WTC11 (cell line): ENCODE data around the gene GJD4. TPM values are rescaled to one million over a fixed set of nuclear protein-coding genes. Genes with fewer than 3 reads are reported as not detected.

ENCODE experiments used
- ATAC-seq: fragments of 200-7000 bp; cut with Tn5 transposase; 2 replicates; pipeline ENCODE4 v1.10.0; 2021; ENCODE audit warnings: mild to moderate bottlenecking, moderate library complexity
- CTCF ChIA-PET: fragments of 300-600 bp; sonication (Branson Sonifier 250); formaldehyde crosslinking; loops from one replicate; lab custom pipeline; 2021; ENCODE audit warnings: antibody characterized with exemption; lab: Charles Lee
- POLR2A ChIA-PET: fragments of 350-600 bp; sonication (Branson Sonifier 250); formaldehyde crosslinking; loops from one replicate; lab custom pipeline; 2021; ENCODE audit warnings: antibody characterized with exemption; lab: Charles Lee
- DNase-seq: peaks from one replicate; pipeline ENCODE4 v3.0.0; 2021; ENCODE audit warnings: low spot score
- H3K27ac Mint-ChIP-seq: 2 replicates; pipeline ENCODE4 v1.8.0; 2021; ENCODE audit warnings: mixed read lengths
- H3K27me3 Mint-ChIP-seq: 2 replicates; pipeline ENCODE4 v1.8.0; 2021; ENCODE audit warnings: low read depth, mild to moderate bottlenecking, moderate library complexity, mixed read lengths
- H3K36me3 Mint-ChIP-seq: 2 replicates; pipeline ENCODE4 v1.8.0; 2021; ENCODE audit warnings: mixed read lengths
- H3K4me1 Mint-ChIP-seq: 2 replicates; pipeline ENCODE4 v1.8.0; 2022; ENCODE audit warnings: mixed read lengths
- H3K4me3 Mint-ChIP-seq: 2 replicates; pipeline ENCODE4 v1.8.0; 2021; ENCODE audit warnings: mild to moderate bottlenecking, moderate library complexity, mixed read lengths
- H3K9me3 Mint-ChIP-seq: 2 replicates; pipeline ENCODE4 v1.8.0; 2021; ENCODE audit warnings: mixed read lengths
- ESRRA ChIP-seq: sonication (generic); formaldehyde crosslinking; IDR thresholded peaks from 2 replicates; pipeline ENCODE4 v1.8.1; 2022; ENCODE audit warnings: mild to moderate bottlenecking, missing genetic modification reagents, borderline replicate concordance
- ETV6 ChIP-seq: sonication (generic); formaldehyde crosslinking; IDR thresholded peaks from 2 replicates; pipeline ENCODE4 v1.8.1; 2022; ENCODE audit warnings: mild to moderate bottlenecking, missing genetic modification reagents
- FOXP1 ChIP-seq: sonication (generic); formaldehyde crosslinking; IDR thresholded peaks from 2 replicates; pipeline ENCODE4 v1.8.0; 2022; ENCODE audit warnings: missing genetic modification reagents, mild to moderate bottlenecking, moderate library complexity, borderline replicate concordance
- HMGA2 ChIP-seq: fragments of 250-450 bp; sonication (Bioruptor Pico); IDR thresholded peaks from 2 replicates; pipeline ENCODE4 v1.4.0; 2021; ENCODE audit warnings: mild to moderate bottlenecking, moderate library complexity
- IRF2 ChIP-seq: sonication (generic); formaldehyde crosslinking; IDR thresholded peaks from 2 replicates; pipeline ENCODE4 v1.8.0; 2022; ENCODE audit warnings: low read depth, missing genetic modification reagents, borderline replicate concordance
- JAZF1 ChIP-seq: fragments of 250-450 bp; sonication (Bioruptor Pico); IDR thresholded peaks from 2 replicates; pipeline ENCODE4 v1.9.0; 2021; ENCODE audit warnings: moderate library complexity, mild to moderate bottlenecking, inconsistent platforms
- JUN ChIP-seq: sonication (generic); formaldehyde crosslinking; IDR thresholded peaks from 2 replicates; pipeline ENCODE4 v1.8.0; 2023; ENCODE audit warnings: mild to moderate bottlenecking, missing genetic modification reagents
- MXD4 ChIP-seq: fragments of 250-450 bp; sonication (Bioruptor Pico); IDR thresholded peaks from 2 replicates; pipeline ENCODE4 v1.8.0; 2021; ENCODE audit warnings: mild to moderate bottlenecking, moderate library complexity, borderline replicate concordance
- MYBL2 ChIP-seq: sonication (generic); formaldehyde crosslinking; IDR thresholded peaks from 2 replicates; pipeline ENCODE4 v1.8.1; 2023; ENCODE audit warnings: mild to moderate bottlenecking, moderate library complexity, missing genetic modification reagents
- NFYB ChIP-seq: sonication (generic); formaldehyde crosslinking; conservative IDR thresholded peaks from 2 replicates; pipeline ENCODE4 v1.8.0; 2022; ENCODE audit warnings: low read depth, missing genetic modification reagents
- ZMAT4 ChIP-seq: fragments of 250-450 bp; sonication (Bioruptor Pico); IDR thresholded peaks from 2 replicates; pipeline ENCODE4 v1.9.0; 2021; ENCODE audit warnings: mild to moderate bottlenecking
- ZNF232 ChIP-seq: sonication (generic); formaldehyde crosslinking; IDR thresholded peaks from 2 replicates; pipeline ENCODE4 v1.8.0; 2022; ENCODE audit warnings: mild to moderate bottlenecking, missing genetic modification reagents
- ZNF416 ChIP-seq: fragments of 250-450 bp; sonication (Bioruptor Pico); IDR thresholded peaks from 2 replicates; pipeline ENCODE4 v1.9.0; 2021; ENCODE audit warnings: mild to moderate bottlenecking, inconsistent platforms
- ZNF512 ChIP-seq: sonication (generic); formaldehyde crosslinking; IDR thresholded peaks from 2 replicates; pipeline ENCODE4 v1.8.1; 2022; ENCODE audit warnings: missing genetic modification reagents, borderline replicate concordance
- ZNF532 ChIP-seq: fragments of 250-450 bp; sonication (Bioruptor Pico); IDR thresholded peaks from 2 replicates; pipeline ENCODE4 v1.9.0; 2021; ENCODE audit warnings: mild to moderate bottlenecking, borderline replicate concordance
- total RNA-seq: library from RNA; stranded (reverse); gene quantifications from 3 replicates; pipeline ENCODE4 v1.2.3, GENCODE V29; 2021
- TF ChIP-seq, protein P1 (sequence below): sonication (generic); formaldehyde crosslinking; IDR thresholded peaks from 2 replicates; pipeline ENCODE4 v1.8.1; 2023; ENCODE audit warnings: mild to moderate bottlenecking, missing genetic modification reagents, moderate library complexity
- TF ChIP-seq, protein P2 (sequence below): sonication (generic); formaldehyde crosslinking; IDR thresholded peaks from 2 replicates; pipeline ENCODE4 v1.8.1; 2023; ENCODE audit warnings: mild to moderate bottlenecking, missing genetic modification reagents
- TF ChIP-seq, protein P3 (sequence below): sonication (generic); formaldehyde crosslinking; IDR thresholded peaks from 2 replicates; pipeline ENCODE4 v1.8.1; 2022; ENCODE audit warnings: mild to moderate bottlenecking, missing genetic modification reagents, moderate library complexity, borderline replicate concordance
- TF ChIP-seq, protein P4 (sequence below): sonication (generic); formaldehyde crosslinking; IDR thresholded peaks from 2 replicates; pipeline ENCODE4 v1.8.1; 2023; ENCODE audit warnings: mild to moderate bottlenecking, moderate library complexity, missing genetic modification reagents
- TF ChIP-seq, protein P5 (sequence below): sonication (generic); formaldehyde crosslinking; IDR thresholded peaks from 2 replicates; pipeline ENCODE4 v1.8.0; 2023; ENCODE audit warnings: mild to moderate bottlenecking, missing genetic modification reagents

The GJD4 gene
- total RNA-seq, 1 experiment from 2014 or later: not detected

DNA sequence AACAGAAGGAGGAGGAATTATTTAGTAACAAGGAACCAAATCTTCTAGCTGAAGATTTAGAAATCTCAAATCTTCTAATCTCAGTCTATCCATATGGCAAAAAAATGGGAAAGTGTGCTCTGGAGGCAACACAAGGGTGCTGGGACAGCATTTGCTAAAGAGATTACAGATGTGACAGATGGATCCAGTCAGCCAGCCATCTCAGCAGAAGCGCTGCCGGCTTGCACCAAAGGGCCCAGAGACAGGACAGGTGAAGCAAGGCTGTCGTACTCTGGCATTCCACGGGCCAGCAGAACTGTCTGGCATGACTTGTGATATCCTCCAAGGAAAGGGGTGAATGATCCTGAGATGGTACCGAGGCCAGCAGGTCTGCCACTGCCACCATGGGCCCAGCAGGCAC is 45.7 kb upstream of the GJD4 start (continued):
- TF ChIP-seq, protein P1, sequence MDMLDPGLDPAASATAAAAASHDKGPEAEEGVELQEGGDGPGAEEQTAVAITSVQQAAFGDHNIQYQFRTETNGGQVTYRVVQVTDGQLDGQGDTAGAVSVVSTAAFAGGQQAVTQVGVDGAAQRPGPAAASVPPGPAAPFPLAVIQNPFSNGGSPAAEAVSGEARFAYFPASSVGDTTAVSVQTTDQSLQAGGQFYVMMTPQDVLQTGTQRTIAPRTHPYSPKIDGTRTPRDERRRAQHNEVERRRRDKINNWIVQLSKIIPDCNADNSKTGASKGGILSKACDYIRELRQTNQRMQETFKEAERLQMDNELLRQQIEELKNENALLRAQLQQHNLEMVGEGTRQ (CRISPR knock-in tag): no peak
- TF ChIP-seq HMGA2: no peak
- TF ChIP-seq NFYB (CRISPR knock-in tag): no peak
- no peak for TF ChIP-seq IRF2
- TF ChIP-seq, all 79 proteins: peak for 0

- ChIA-PET POLR2A (interaction anchor here (0.6 kb wide), 1 partner anchor 56 kb away, joined by 6 read pairs; no protein-coding TSS in a partner anchor), CTCF (interaction anchor here (1.4 to 2.9 kb wide), 5 partner anchors 13 to 183 kb away, joined by 4 to 10 read pairs (median 9); no protein-coding TSS in a partner anchor)
- Mint-ChIP-seq H3K9me3 (no peaks in the 10 kb centered on the region), H3K4me3 (no peak overlapping the region), H3K36me3 (peaks cover 8% of the 10 kb centered on the region), H3K27me3 (no peaks in the 10 kb centered on the region), H3K27ac (no peak overlapping the region), H3K4me1 (peaks cover 8% of the 10 kb centered on the region)
- ATAC-seq (no peak), DNase-seq (no peak)
- no peak for TF ChIP-seq MXD4
- TF ChIP-seq ETV6: no peak
- TF ChIP-seq ZNF532 (CRISPR knock-in tag): no peak
- no peak for TF ChIP-seq ESRRA (CRISPR knock-in tag)
- no peak for TF ChIP-seq ZNF512 (CRISPR knock-in tag)
- TF ChIP-seq, protein P2, sequence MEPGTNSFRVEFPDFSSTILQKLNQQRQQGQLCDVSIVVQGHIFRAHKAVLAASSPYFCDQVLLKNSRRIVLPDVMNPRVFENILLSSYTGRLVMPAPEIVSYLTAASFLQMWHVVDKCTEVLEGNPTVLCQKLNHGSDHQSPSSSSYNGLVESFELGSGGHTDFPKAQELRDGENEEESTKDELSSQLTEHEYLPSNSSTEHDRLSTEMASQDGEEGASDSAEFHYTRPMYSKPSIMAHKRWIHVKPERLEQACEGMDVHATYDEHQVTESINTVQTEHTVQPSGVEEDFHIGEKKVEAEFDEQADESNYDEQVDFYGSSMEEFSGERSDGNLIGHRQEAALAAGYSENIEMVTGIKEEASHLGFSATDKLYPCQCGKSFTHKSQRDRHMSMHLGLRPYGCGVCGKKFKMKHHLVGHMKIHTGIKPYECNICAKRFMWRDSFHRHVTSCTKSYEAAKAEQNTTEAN (CRISPR knock-in tag): no peak
- TF ChIP-seq, protein P3, sequence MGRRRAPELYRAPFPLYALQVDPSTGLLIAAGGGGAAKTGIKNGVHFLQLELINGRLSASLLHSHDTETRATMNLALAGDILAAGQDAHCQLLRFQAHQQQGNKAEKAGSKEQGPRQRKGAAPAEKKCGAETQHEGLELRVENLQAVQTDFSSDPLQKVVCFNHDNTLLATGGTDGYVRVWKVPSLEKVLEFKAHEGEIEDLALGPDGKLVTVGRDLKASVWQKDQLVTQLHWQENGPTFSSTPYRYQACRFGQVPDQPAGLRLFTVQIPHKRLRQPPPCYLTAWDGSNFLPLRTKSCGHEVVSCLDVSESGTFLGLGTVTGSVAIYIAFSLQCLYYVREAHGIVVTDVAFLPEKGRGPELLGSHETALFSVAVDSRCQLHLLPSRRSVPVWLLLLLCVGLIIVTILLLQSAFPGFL: no peak
- TF ChIP-seq JUN: no peak
Observed at GRCh38 chr10:35561715-35562114, 43.4 kb upstream of the GJD4 start.

DNA sequence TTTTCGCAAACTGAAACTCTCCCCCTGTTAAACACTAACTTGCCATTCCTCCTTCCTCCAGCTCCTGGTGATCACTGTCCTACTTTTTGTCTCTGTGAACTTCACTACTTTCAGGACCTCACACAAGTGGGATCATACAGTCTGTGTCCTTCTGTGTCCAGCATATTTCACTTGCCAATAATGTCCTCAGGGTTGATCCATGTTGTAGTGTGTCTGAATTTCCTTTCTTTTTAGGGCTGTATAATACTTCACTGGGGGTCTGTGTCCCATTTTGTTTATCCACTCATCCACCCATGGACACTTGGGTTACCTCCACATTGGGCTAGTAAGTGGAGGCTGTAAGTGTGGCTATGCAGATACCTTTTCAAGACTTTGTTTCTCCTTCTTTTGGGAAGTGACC is 42.7 kb upstream of the GJD4 start:
- ChIA-PET POLR2A (no interaction called here), CTCF (interaction anchor here (0.7 to 2.9 kb wide), 26 partner anchors 9 to 1306 kb away, joined by 3 to 22 read pairs (median 5); no protein-coding TSS in a partner anchor)
- H3K27ac Mint-ChIP-seq: no peak overlapping the region
- peaks cover 13% of the 10 kb centered on the region for H3K36me3 Mint-ChIP-seq
- DNase-seq (no peak), ATAC-seq (no peak)
- no peaks in the 10 kb centered on the region for H3K9me3 Mint-ChIP-seq
- peaks cover 8% of the 10 kb centered on the region for H3K4me1 Mint-ChIP-seq
- H3K4me3 Mint-ChIP-seq: no peak overlapping the region
- H3K27me3 Mint-ChIP-seq: no peaks in the 10 kb centered on the region
- TF ChIP-seq JAZF1 (CRISPR knock-in tag) (no peak), ZNF232 (CRISPR knock-in tag) (no peak), FOXP1 (CRISPR knock-in tag) (no peak), ZMAT4 (CRISPR knock-in tag) (no peak), ZNF416 (CRISPR knock-in tag) (no peak), MYBL2 (CRISPR knock-in tag) (no peak)
- TF ChIP-seq, protein P4, sequence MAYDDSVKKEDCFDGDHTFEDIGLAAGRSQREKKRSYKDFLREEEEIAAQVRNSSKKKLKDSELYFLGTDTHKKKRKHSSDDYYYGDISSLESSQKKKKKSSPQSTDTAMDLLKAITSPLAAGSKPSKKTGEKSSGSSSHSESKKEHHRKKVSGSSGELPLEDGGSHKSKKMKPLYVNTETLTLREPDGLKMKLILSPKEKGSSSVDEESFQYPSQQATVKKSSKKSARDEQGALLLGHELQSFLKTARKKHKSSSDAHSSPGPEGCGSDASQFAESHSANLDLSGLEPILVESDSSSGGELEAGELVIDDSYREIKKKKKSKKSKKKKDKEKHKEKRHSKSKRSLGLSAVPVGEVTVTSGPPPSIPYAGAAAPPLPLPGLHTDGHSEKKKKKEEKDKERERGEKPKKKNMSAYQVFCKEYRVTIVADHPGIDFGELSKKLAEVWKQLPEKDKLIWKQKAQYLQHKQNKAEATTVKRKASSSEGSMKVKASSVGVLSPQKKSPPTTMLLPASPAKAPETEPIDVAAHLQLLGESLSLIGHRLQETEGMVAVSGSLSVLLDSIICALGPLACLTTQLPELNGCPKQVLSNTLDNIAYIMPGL: no peak
- TF ChIP-seq, protein P5, sequence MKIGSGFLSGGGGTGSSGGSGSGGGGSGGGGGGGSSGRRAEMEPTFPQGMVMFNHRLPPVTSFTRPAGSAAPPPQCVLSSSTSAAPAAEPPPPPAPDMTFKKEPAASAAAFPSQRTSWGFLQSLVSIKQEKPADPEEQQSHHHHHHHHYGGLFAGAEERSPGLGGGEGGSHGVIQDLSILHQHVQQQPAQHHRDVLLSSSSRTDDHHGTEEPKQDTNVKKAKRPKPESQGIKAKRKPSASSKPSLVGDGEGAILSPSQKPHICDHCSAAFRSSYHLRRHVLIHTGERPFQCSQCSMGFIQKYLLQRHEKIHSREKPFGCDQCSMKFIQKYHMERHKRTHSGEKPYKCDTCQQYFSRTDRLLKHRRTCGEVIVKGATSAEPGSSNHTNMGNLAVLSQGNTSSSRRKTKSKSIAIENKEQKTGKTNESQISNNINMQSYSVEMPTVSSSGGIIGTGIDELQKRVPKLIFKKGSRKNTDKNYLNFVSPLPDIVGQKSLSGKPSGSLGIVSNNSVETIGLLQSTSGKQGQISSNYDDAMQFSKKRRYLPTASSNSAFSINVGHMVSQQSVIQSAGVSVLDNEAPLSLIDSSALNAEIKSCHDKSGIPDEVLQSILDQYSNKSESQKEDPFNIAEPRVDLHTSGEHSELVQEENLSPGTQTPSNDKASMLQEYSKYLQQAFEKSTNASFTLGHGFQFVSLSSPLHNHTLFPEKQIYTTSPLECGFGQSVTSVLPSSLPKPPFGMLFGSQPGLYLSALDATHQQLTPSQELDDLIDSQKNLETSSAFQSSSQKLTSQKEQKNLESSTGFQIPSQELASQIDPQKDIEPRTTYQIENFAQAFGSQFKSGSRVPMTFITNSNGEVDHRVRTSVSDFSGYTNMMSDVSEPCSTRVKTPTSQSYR: no peak
